IMR-90 (cell line): ENCODE measurements around the gene CD7. TPM values are rescaled to one million over a fixed set of nuclear protein-coding genes. Genes with fewer than 3 reads are reported as not detected.
A peak's percentile ranks its signal among the peaks of the same experiment; 100 is the strongest.

Source experiments
- ATAC-seq: fragments of 200-7000 bp; cut with Tn5 transposase; 2 replicates; pipeline ENCODE4 v1.9.1; 2020; ENCODE audit warnings: low read depth, mild to moderate bottlenecking, moderate library complexity
- BruUV-seq: library from RNA; stranded (reverse); fragments of 400-500 nt; replicated peaks from 2 replicates; lab custom pipeline; 2021; lab: Mats Ljungman, UMichigan
- CTCF ChIA-PET: fragments of 300-600 bp; formaldehyde crosslinking; extraction: SDS; loops from one replicate; lab custom pipeline; 2021; ENCODE audit warnings: antibody characterized with exemption; lab: Yijun Ruan, JAX
- POLR2A ChIA-PET: fragments of 300-600 bp; sonication (Branson Sonifier 250); formaldehyde crosslinking; loops from one replicate; lab custom pipeline; 2022; ENCODE audit warnings: antibody characterized with exemption; ENCODE audit not compliant: unreplicated experiment; lab: Charles Lee
- DNase-seq: peaks from one replicate; pipeline ENCODE4 v3.0.0; 2013
- H2AFZ ChIP-seq: replicated peaks from 2 replicates; pipeline ENCODE3; 2013; ENCODE audit warnings: low read length, mild to moderate bottlenecking; ENCODE audit not compliant: poor library complexity
- H2AK5ac ChIP-seq: 2 replicates; pipeline ENCODE4 v1.6.1; 2013; ENCODE audit warnings: low read depth, low read length, inconsistent platforms
- H2AK9ac ChIP-seq: replicated peaks from 2 replicates; pipeline ENCODE3; 2013; ENCODE audit warnings: mild to moderate bottlenecking, low read depth, low read length, moderate library complexity; ENCODE audit not compliant: poor library complexity
- H2BK120ac ChIP-seq: 2 replicates; pipeline ENCODE4 v1.6.1; 2013; ENCODE audit warnings: low read depth, low read length, inconsistent platforms
- H2BK15ac ChIP-seq: 3 replicates; pipeline ENCODE4 v1.6.1; 2013; ENCODE audit warnings: low read depth, low read length, inconsistent platforms
- H2BK20ac ChIP-seq: 2 replicates; pipeline ENCODE4 v1.6.1; 2013; ENCODE audit warnings: low read depth, mild to moderate bottlenecking, inconsistent platforms, low read length, moderate library complexity
- H2BK5ac ChIP-seq: 2 replicates; pipeline ENCODE4 v1.6.1; 2013; ENCODE audit warnings: mild to moderate bottlenecking, low read depth, low read length, inconsistent platforms; ENCODE audit not compliant: poor library complexity, severe bottlenecking
- H3K14ac ChIP-seq: replicated peaks from 2 replicates; pipeline ENCODE4 v1.6.1; 2013; ENCODE audit warnings: low read depth, low read length, inconsistent platforms
- H3K18ac ChIP-seq: 2 replicates; pipeline ENCODE4 v1.6.1; 2013; ENCODE audit warnings: low read depth, low read length, control low read depth
- H3K23ac ChIP-seq: 2 replicates; pipeline ENCODE4 v1.6.1; 2013; ENCODE audit warnings: low read depth, low read length, inconsistent platforms
- H3K27ac ChIP-seq: 2 replicates; pipeline ENCODE4 v1.5.1; 2013; ENCODE audit warnings: mild to moderate bottlenecking, control low read depth, low read length; ENCODE audit not compliant: insufficient read depth
- H3K27me3 ChIP-seq: 2 replicates; pipeline ENCODE4 v1.6.1; 2013; ENCODE audit warnings: low read length; ENCODE audit not compliant: control insufficient read depth, insufficient read depth
- H3K36me3 ChIP-seq: 2 replicates; pipeline ENCODE4 v1.6.1; 2013; ENCODE audit warnings: low read length, mixed read lengths; ENCODE audit not compliant: control insufficient read depth, insufficient read depth
- H3K4ac ChIP-seq: 2 replicates; pipeline ENCODE4 v1.6.1; 2013; ENCODE audit warnings: low read depth, low read length, inconsistent platforms
- H3K4me1 ChIP-seq: 2 replicates; pipeline ENCODE4 v1.6.1; 2013; ENCODE audit warnings: low read length, mixed read lengths; ENCODE audit not compliant: control insufficient read depth, insufficient read depth
- H3K4me2 ChIP-seq: 2 replicates; pipeline ENCODE4 v1.6.1; 2013; ENCODE audit warnings: low read depth, mild to moderate bottlenecking, control low read depth, low read length, moderate library complexity
- H3K4me3 ChIP-seq: 2 replicates; pipeline ENCODE4 v1.5.1; 2013; ENCODE audit warnings: low read depth, mild to moderate bottlenecking, control low read depth, low read length, moderate library complexity; ENCODE audit not compliant: insufficient read depth
- H3K56ac ChIP-seq: 2 replicates; pipeline ENCODE4 v1.6.1; 2013; ENCODE audit warnings: low read length, inconsistent platforms; ENCODE audit not compliant: insufficient read depth; ENCODE audit errors: extremely low read depth
- H3K79me1 ChIP-seq, 2 experiments: 2 replicates each; pipeline ENCODE4 v1.6.1; 2013; ENCODE audit warnings: low read length in 2 of 2, inconsistent platforms in 1 of 2, low read depth in 1 of 2
- H3K9ac ChIP-seq: 2 replicates; pipeline ENCODE4 v1.6.1; 2013; ENCODE audit warnings: low read depth, low read length, control low read depth
- H3K9me1 ChIP-seq: 2 replicates; pipeline ENCODE4 v1.6.1; 2013; ENCODE audit warnings: low read length, inconsistent platforms; ENCODE audit not compliant: insufficient read depth
- H3K9me3 ChIP-seq: 2 replicates; pipeline ENCODE4 v1.6.1; 2013; ENCODE audit warnings: low read length; ENCODE audit not compliant: control insufficient read depth, insufficient read depth
- H4K20me1 ChIP-seq: 2 replicates; pipeline ENCODE4 v1.6.1; 2013; ENCODE audit warnings: low read length, inconsistent platforms; ENCODE audit not compliant: insufficient read depth
- H4K5ac ChIP-seq: 2 replicates; pipeline ENCODE4 v1.6.1; 2013; ENCODE audit warnings: mild to moderate bottlenecking, low read depth, low read length, control low read depth
- H4K8ac ChIP-seq, 2 experiments: 2 replicates each; pipeline ENCODE4 v1.6.1; 2013; ENCODE audit warnings: low read depth in 2 of 2, low read length in 2 of 2, control low read depth in 1 of 2, inconsistent platforms in 1 of 2
- H4K91ac ChIP-seq: 2 replicates; pipeline ENCODE4 v1.6.1; 2013; ENCODE audit warnings: low read depth, low read length, inconsistent platforms; ENCODE audit not compliant: insufficient read depth
- CHD1 ChIP-seq: IDR thresholded peaks from 2 replicates; pipeline ENCODE4 v1.6.1; 2012; ENCODE audit warnings: low read depth, low read length, improper control_type of control experiment
- FOS ChIP-seq: fragments of 150-350 bp; IDR thresholded peaks from 2 replicates; pipeline ENCODE4 v1.6.1; 2016; ENCODE audit warnings: low read depth, low read length
- NFE2L2 ChIP-seq: fragments of 150-350 bp; IDR thresholded peaks from 2 replicates; pipeline ENCODE4 v1.6.1; 2016; ENCODE audit warnings: low read depth, mild to moderate bottlenecking, low read length
- RAD21 ChIP-seq: IDR thresholded peaks from 2 replicates; pipeline ENCODE4 v1.6.1; 2012; ENCODE audit warnings: low read length, improper control_type of control experiment
- RCOR1 ChIP-seq: IDR thresholded peaks from 2 replicates; pipeline ENCODE4 v1.6.1; 2012; ENCODE audit warnings: mild to moderate bottlenecking, low read length, improper control_type of control experiment; ENCODE audit not compliant: insufficient replicate concordance
- WGBS, 2 experiments: methylation state at CpG; one replicate each; pipeline versions ENCODE4 v1.1.5 to v1.1.7; 2013; ENCODE audit warnings: missing lambda C conversion rate in 2 of 2; ENCODE audit not compliant: insufficient read length in 1 of 2; ENCODE audit errors: extremely low coverage in 2 of 2; 5-methylcytosine and 5-hydroxymethylcytosine counted together
- dilution Hi-C: fragments of 300-500 bp; cut with HindIII; formaldehyde crosslinking; loops from one replicate; pipeline ENCODE4 v1.14.3; 2018; ENCODE audit warnings: low sequenced_read_pairs; ENCODE audit not compliant: unreplicated experiment
- in situ Hi-C: fragments of 300-500 bp; cut with MboI; formaldehyde crosslinking; loops from 3 replicates; pipeline ENCODE4 v1.14.3; 2019; ENCODE audit warnings: low sequenced_read_pairs, inconsistent platforms, mixed read lengths
- intact Hi-C: fragments of 100-400 bp; cut with micrococcal nuclease; formaldehyde crosslinking; loops from 2 replicates; pipeline ENCODE4 v1.10.0; 2022
- polyA plus RNA-seq, 3 experiments: library from polyadenylated mRNA; depleted of rRNA; stranded (reverse); fragments of >200 nt; gene quantifications; 2 replicates each; pipeline ENCODE4 v1.2.3, GENCODE V29; 2012; ENCODE audit warnings: low replicate concordance in 1 of 3
- total RNA-seq: library from RNA; depleted of rRNA; stranded (reverse); fragments of >200 nt; gene quantifications from 2 replicates; pipeline ENCODE4 v1.2.3, GENCODE V29; 2012

The CD7 gene
- total and polyA plus RNA-seq, 2 of the 4 experiments (the other 2 are of a cell fraction): not detected

- no peak overlapping the region for H2AK5ac ChIP-seq
- no peak overlapping the region for H3K4ac ChIP-seq
- H2BK20ac ChIP-seq: no peak overlapping the region
- DNase-seq (no peak), ATAC-seq (peak; percentile 19; the same call in 1 of the 2 replicates)
- H2AK9ac ChIP-seq: no peak overlapping the region
- H3K9me3 ChIP-seq: no peaks in the 10 kb centered on the region
- H3K23ac ChIP-seq: no peak overlapping the region
- no peak overlapping the region for H3K14ac ChIP-seq
- peaks cover 39% of the 10 kb centered on the region for H3K27me3 ChIP-seq
- H4K20me1 ChIP-seq: no peaks in the 10 kb centered on the region; the same call in 1 of the 2 replicates
- no peak overlapping the region for H3K9ac ChIP-seq
- no peak overlapping the region for H4K5ac ChIP-seq
- dilution Hi-C loops (no loop called here), in situ Hi-C loops (no loop called here), intact Hi-C loops (no loop called here)
- no peaks in the 10 kb centered on the region for H3K79me1 ChIP-seq
- no peaks in the 10 kb centered on the region for H3K4me1 ChIP-seq
- no peaks in the 10 kb centered on the region for H3K36me3 ChIP-seq
- H3K4me3 ChIP-seq: no peak overlapping the region
- H3K9me1 ChIP-seq: peaks cover 7% of the 10 kb centered on the region; the same call in 1 of the 2 replicates
- H2AFZ ChIP-seq: no peak overlapping the region
- no peak overlapping the region for H2BK120ac ChIP-seq
- H3K4me2 ChIP-seq: no peak overlapping the region
- CTCF ChIA-PET: no interaction called here
- no peak overlapping the region for H2BK15ac ChIP-seq
- no TSS peak for BruUV-seq
- no peak overlapping the region for H4K8ac ChIP-seq
- 23% methylated on average over 14 of the region's 36 CpGs; no CpG with 5 or more reads in 1 of the 2 experiments for WGBS, 2 experiments
- no peak for TF ChIP-seq RCOR1
- no peak for TF ChIP-seq CHD1
- TF ChIP-seq FOS: no peak
- TF ChIP-seq RAD21: no peak
- no peak for TF ChIP-seq NFE2L2
- H4K91ac ChIP-seq: no peak overlapping the region
- H3K27ac ChIP-seq: no peak overlapping the region
- H3K56ac ChIP-seq: no peak overlapping the region
- H2BK5ac ChIP-seq: no peak overlapping the region
- POLR2A ChIA-PET: no interaction called here
- H3K18ac ChIP-seq: no peak overlapping the region
Measured at GRCh38 chr17:82315703-82316358, 1.6 kb downstream of the CD7 start.
